HL-60 (cell line): ENCODE results near the gene GSTM1.
"Not testable (repeated sequence)": the region's sequence is repeated elsewhere in the genome, so short reads cannot be mapped to it uniquely, and the experiment has no call there.

Experiments
- DNase-seq, 2 experiments: peaks; one replicate each; pipeline ENCODE4 v3.0.0-alpha.2; 2010 to 2020; ENCODE audit warnings: low read depth in 1 of 2, low spot score in 1 of 2
- H3K27ac ChIP-seq: fragments of 250-450 bp; sonication (Bioruptor Pico); replicated peaks from 2 replicates; pipeline ENCODE4 v1.5.1; 2020; ENCODE audit warnings: mild to moderate bottlenecking, moderate library complexity
- H3K27me3 ChIP-seq: fragments of 250-450 bp; sonication (Bioruptor Pico); 2 replicates; pipeline ENCODE4 v1.5.1; 2021; ENCODE audit warnings: mild to moderate bottlenecking, moderate library complexity; ENCODE audit not compliant: insufficient read depth, poor library complexity, severe bottlenecking
- H3K4me3 ChIP-seq: replicated peaks from 2 replicates; pipeline ENCODE4 v1.5.1; 2011; ENCODE audit warnings: mild to moderate bottlenecking, control low read depth, low read length; ENCODE audit not compliant: insufficient read depth
- CTCF ChIP-seq: IDR thresholded peaks from one replicate; pipeline ENCODE4 v1.5.1; 2011; ENCODE audit warnings: low read length, control low read depth, inconsistent platforms; ENCODE audit not compliant: insufficient read depth
- GABPA ChIP-seq: IDR thresholded peaks from 2 replicates; pipeline ENCODE4 v1.6.1; 2012; ENCODE audit warnings: low read depth
- POLR2AphosphoS5 ChIP-seq: IDR thresholded peaks from 2 replicates; pipeline ENCODE4 v1.6.1; 2012; ENCODE audit warnings: low read depth
- REST ChIP-seq: IDR thresholded peaks from 2 replicates; pipeline ENCODE4 v1.6.1; 2012; ENCODE audit warnings: low read depth; ENCODE audit not compliant: insufficient replicate concordance
- SPI1 ChIP-seq: IDR thresholded peaks from 2 replicates; pipeline ENCODE4 v1.6.1; 2012; ENCODE audit warnings: low read depth, mild to moderate bottlenecking, borderline replicate concordance

The GSTM1 gene

GRCh38 chr1:109669246-109669948 lies 18.2 kb upstream of the GSTM1 start:
- peaks cover 2% of the 10 kb centered on the region for H3K27me3 ChIP-seq
- no peak overlapping the region for H3K27ac ChIP-seq
- no peak overlapping the region; the same call in 1 of the 2 replicates for H3K4me3 ChIP-seq
- TF ChIP-seq CTCF (no peak), POLR2AphosphoS5 (0 out of 2 replicates have a peak, but pooled peaks have one; percentile 40), REST (no peak), GABPA (peak; percentile 48; the same call in 1 of the 2 replicates)
- DNase-seq = peak in 1 of 2 experiments; percentile 71

- not testable (repeated sequence) for H3K4me3 ChIP-seq, DNase-seq, H3K27me3 ChIP-seq, H3K27ac ChIP-seq
Observed at GRCh38 chr1:109669949-109670302, 17.7 kb upstream of the GSTM1 start.

GRCh38 chr1:109671067-109671466 lies 16.6 kb upstream of the GSTM1 start:
- Histone ChIP-seq H3K4me3 (no peak overlapping the region), H3K27me3 (peaks cover 2% of the 10 kb centered on the region), H3K27ac (no peak overlapping the region)
- no peak for DNase-seq
- TF ChIP-seq REST (no peak), CTCF (no peak), POLR2AphosphoS5 (no peak), SPI1 (no peak), GABPA (no peak)

GRCh38 chr1:109673861-109674260 lies 13.8 kb upstream of the GSTM1 start:
- H3K4me3 ChIP-seq, DNase-seq, H3K27ac ChIP-seq, H3K27me3 ChIP-seq: not testable (repeated sequence)

- H3K27ac ChIP-seq, H3K27me3 ChIP-seq, H3K4me3 ChIP-seq, DNase-seq: not testable (repeated sequence)
Observed at GRCh38 chr1:109676683-109677381, 10.8 kb upstream of the GSTM1 start.
